HuH-7 (cell line): ENCODE results near the gene CTCF.

ENCODE experiments used
- DNase-seq: peaks from one replicate; pipeline ENCODE4 v3.0.0; 2011; ENCODE audit warnings: low spot score

CTCF gene

GRCh38 chr16:67683767-67684166 lies 121.4 kb downstream of the CTCF start:
- DNase-seq = no peak

- DNase-seq = no peak
Observed at GRCh38 chr16:67685388-67686112, 123.2 kb downstream of the CTCF start.
